GM20431 (cell line): Measurements from ENCODE around the gene TIGD6.

Experiments
- in situ Hi-C: fragments of 300-500 bp; cut with MseI, MboI; formaldehyde crosslinking; loops from one replicate; pipeline ENCODE4 v1.15.0; 2020; ENCODE audit warnings: low sequenced_read_pairs; ENCODE audit not compliant: unreplicated experiment

The TIGD6 gene

DNA sequence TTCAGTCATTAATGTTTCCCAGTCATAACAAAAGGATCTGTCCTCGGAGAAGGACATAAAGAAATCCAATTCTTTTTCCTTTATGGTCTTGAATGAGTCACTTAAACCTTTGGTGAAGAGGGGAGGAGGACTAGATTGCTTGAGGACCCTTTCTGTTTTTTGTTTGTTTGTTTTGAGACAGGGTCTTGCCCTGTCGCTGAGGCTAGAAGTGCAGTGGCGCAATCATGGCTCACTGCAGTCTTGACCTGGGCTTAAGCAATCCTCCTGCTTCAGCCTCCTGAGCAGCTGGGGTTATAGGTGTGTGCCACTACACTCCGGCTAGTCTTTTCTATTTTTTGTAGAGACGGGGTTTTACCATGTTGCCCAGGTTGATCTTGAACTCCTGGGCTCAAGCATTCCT lies 12.3 kb downstream of the TIGD6 start:
- in situ Hi-C loops = loop anchor here (25.0 kb wide), 1 partner anchor 151 kb away; no protein-coding TSS in a partner anchor

DNA sequence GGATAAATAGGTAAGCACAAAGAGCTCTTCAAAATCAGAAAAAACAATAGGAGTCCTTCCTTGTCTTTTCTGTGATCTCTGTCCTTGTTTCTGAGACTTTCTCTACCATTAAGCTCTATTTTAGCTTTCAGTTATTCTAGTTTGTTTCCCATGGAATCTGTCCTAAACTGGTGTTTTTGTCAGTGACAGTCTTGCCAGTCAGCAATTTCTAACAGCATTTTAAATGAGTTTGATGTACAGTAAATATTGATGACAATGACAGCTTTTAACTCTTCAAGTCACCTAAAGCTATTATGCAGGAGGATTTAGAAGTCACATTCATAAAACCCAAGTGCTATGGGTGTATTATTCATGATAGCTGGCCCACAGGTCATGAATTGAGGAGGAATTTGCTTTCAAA lies 17.9 kb downstream of the TIGD6 start:
- in situ Hi-C loops = loop anchor here (25.0 kb wide), 1 partner anchor 145 kb away; no protein-coding TSS in a partner anchor

- in situ Hi-C loops = loop anchor here (25.0 kb wide), 1 partner anchor 144 kb away; no protein-coding TSS in a partner anchor
Observed at GRCh38 chr5:149981206-149981605, 19.2 kb downstream of the TIGD6 start.

DNA sequence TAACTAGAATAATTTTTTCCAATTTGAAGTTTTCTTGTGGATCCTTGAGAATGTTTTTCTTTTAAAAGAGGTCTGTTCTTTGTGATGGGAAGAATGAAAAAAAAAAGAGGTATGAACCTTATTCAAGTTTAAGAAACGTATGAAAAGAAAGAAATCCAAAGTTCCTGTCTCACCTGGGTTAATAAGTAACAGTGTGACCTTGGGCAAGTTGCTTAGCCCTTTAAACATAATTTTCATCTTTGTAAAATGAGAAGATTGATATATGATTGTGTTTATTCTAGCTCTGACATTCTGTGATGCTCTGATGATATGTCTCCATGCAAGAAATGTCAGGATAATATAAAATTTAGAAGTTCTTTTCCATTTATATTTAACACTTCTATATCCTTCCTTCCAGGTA lies 20.6 kb downstream of the TIGD6 start:
- in situ Hi-C loops = loop anchor here (25.0 kb wide), 1 partner anchor 143 kb away; no protein-coding TSS in a partner anchor

DNA sequence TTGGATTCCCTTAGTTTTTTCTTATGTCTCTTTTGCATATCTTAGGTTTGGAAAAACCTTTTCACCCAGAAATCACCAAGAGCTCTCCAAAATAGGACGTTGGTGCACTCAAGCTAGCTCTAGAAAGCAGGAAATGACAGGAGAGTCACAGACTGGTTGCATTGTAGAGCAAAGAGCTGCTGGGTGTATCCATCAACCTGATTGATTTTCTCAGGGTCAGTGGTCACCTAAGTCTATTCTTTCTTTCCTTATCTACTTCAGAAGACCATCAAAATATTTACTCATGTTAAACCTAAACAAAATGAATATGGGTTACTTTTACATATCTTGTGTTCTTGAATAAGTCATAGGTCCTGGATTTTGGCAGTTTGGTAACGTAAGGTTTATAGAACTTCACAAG lies 25.0 kb downstream of the TIGD6 start:
- in situ Hi-C loops = loop anchor here (25.0 kb wide), 1 partner anchor 138 kb away; no protein-coding TSS in a partner anchor

DNA sequence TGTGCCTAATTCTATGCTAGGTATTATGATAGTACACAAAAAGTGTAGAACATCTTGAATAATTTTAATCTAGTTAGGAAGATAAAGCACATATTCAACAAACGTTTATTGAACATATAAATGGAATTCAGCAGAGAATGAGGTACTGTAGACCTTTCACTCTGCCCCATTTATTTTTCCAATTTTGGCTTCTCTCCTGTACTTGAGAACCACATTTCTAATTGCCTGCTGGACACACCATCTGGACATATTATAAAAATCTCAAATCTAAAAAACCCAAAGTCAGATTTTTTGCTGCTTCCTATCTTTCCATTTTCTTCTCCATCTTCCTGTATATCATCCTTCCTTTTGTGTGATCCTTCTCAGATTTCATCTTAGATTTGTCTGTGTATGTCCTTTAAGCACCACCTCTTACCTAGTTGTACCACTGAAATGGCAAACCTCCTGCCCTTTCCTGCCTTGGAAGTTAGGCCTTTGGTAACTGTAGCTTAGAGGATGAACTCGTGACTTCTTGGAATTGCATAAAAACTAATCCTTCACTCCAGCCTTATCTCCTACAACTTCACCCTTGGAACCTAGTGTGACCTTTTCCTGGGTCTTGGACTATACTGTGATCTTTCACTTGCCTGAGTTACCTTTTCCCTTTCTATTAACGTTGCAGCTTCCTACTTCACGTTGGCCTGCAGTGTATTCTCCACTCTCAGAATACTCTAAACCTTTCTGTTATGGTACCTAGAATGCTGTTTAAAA lies 31.1 kb downstream of the TIGD6 start:
- in situ Hi-C loops = no loop called here

GRCh38 chr5:149966946-149967345 lies 33.5 kb downstream of the TIGD6 start:
- in situ Hi-C loops = no loop called here

GRCh38 chr5:149963729-149964128 lies 36.7 kb downstream of the TIGD6 start:
- in situ Hi-C loops = no loop called here

GRCh38 chr5:149962601-149963300 lies 37.7 kb downstream of the TIGD6 start:
- in situ Hi-C loops = no loop called here

GRCh38 chr5:149961957-149962409 lies 38.5 kb downstream of the TIGD6 start:
- in situ Hi-C loops = no loop called here

- in situ Hi-C loops = no loop called here
Observed at GRCh38 chr5:149961186-149961685, 39.2 kb downstream of the TIGD6 start.

GRCh38 chr5:149960272-149961185 lies 39.9 kb downstream of the TIGD6 start, which contains the start of gene SLC26A2:
Gene SLC26A2 (plus strand): TSS chr5:149960758. CDS start chr5:149977653, 16,895 bp downstream.
- in situ Hi-C loops = no loop called here

- in situ Hi-C loops = no loop called here
Observed at GRCh38 chr5:149959406-149960236, 40.8 kb downstream of the TIGD6 start.

GRCh38 chr5:149957855-149958254 lies 42.6 kb downstream of the TIGD6 start:
- in situ Hi-C loops = no loop called here

DNA sequence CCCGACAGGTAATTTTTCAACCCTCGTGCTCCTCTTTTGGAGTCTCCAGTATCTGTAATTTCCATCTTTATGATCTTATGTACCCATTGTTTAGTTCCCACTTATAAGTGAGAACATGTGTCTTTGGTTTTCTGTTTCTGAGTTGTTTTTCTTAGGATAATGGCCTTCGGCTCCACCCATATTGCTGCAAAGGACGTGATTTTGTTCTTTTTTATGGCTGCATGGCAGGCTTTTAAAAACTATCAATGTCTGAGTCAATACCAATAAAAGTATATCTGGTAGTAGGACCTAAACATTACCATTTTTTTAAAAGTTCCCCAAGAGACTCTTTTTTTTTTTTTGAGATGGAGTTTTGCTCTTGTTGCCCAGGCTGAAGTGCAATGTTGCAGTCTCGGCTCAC lies 43.8 kb downstream of the TIGD6 start:
- in situ Hi-C loops = no loop called here

DNA sequence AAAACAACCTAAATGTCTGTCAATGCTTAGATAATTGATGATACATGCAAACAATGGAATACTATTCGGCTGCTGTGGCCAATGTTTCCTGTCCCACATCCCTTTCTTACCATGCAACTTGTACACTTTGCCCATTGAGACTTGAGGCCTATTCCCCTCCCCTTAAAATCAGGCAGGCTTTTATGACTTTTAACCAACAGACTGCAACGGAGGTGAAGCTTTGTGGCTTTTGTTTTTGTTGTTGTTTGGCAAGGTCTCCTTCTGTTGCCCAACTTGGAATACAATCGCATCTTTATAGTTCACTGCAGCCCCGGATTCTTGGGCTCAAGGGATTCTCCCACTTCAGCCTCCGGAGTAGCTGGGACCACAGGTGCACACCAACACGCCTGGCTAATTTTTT lies 45.7 kb downstream of the TIGD6 start:
- in situ Hi-C loops = no loop called here

- in situ Hi-C loops = no loop called here
Observed at GRCh38 chr5:149953436-149954121, 46.9 kb downstream of the TIGD6 start.

DNA sequence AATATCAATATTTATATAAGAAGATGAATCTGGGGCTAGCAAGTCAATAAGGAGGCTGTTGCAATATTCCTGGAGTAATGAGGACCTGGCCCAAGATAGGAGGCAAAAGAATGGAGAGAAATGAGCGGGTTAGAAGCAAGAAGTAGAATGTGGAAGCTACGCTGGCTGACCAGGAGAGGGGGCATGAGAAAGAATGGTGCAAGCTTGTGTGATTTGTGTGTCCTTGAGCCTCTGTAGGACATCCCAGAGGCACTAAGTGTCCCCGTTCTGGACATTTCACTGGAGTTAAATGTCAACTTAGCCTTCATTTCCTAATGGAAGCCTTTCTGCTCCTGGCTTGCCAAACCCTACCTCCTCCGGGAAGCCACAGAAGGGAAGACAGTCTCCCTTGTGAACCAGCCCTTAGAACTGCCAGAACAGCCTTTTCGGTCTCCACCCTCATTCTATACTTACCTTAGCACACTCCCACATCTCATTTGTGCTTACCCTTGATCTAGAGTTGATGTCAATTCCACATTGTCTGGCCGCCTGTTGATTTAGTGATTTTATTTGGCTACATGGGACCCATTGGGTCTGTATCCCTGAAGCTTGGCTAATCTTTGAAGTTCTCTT lies 49.2 kb downstream of the TIGD6 start:
- in situ Hi-C loops = no loop called here
